Omental fat pad (tissue), 4 donors: ENCODE results near the gene GSS. TPM values are rescaled to one million over a fixed set of nuclear protein-coding genes. Genes with fewer than 3 reads are reported as not detected.

Source experiments
- ATAC-seq: fragments of 150-250 bp; one replicate; pipeline ENCODE4 v1.9.1; 2016; ENCODE audit warnings: mild to moderate bottlenecking, moderate library complexity; ENCODE audit not compliant: low FRiP score
- DNase-seq: peaks from one replicate; pipeline ENCODE4 v3.0.0-alpha.2; 2019; ENCODE audit warnings: low spot score
- total RNA-seq, 4 donors: library from RNA; depleted of rRNA; stranded (reverse); fragments of >200 nt; gene quantifications; one replicate each; pipeline ENCODE4 v1.1.0, GENCODE V29; 2016
- TF ChIP-seq, protein P1 (sequence below), 3 donors: fragments of 450-650 bp; IDR thresholded peaks; one replicate each; pipeline ENCODE4 v1.5.1; 2016 to 2017; ENCODE audit warnings: antibody characterized with exemption in 3 of 3, mild to moderate bottlenecking in 3 of 3, moderate library complexity in 2 of 3

GSS gene
- total RNA-seq, 4 donors from 2014 or later, result 32.1 to 39.6 (median 33.2) TPM

DNA sequence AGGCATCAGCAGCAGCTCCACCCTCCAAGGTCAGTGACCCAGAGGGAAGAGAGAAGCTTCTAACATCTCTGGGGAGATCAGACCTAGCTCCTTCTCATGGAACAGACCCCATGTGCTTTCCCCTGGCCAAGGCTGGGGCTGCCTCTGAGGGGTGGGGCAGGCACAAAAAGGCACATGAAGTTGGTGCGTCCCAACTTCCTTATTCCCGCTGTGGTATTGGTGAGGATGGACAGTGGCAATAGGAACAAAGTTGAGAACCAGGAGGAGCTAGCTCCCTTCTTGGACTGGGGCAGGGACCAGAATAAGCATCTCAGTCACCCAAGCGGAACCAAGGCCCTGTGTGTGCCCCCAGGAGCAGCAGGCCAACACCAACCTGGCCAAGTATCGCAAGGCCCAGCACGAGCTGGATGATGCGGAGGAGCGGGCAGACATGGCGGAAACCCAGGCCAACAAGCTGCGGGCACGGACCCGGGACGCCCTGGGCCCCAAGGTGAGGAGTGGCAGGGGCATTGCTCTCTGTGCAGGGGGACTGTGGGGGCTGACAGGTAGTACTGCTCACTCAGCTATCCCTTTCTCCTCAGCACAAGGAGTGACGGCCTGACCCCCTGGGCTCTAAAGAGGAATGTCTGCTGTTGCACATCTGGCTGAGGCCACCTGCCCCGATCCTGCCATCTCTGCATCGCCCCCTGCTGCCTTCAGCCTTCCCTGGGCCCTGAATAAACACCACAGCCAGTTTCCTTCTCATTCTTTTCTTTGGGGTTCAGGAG lies 46.2 kb upstream of the GSS start:
- TF ChIP-seq, protein P1, sequence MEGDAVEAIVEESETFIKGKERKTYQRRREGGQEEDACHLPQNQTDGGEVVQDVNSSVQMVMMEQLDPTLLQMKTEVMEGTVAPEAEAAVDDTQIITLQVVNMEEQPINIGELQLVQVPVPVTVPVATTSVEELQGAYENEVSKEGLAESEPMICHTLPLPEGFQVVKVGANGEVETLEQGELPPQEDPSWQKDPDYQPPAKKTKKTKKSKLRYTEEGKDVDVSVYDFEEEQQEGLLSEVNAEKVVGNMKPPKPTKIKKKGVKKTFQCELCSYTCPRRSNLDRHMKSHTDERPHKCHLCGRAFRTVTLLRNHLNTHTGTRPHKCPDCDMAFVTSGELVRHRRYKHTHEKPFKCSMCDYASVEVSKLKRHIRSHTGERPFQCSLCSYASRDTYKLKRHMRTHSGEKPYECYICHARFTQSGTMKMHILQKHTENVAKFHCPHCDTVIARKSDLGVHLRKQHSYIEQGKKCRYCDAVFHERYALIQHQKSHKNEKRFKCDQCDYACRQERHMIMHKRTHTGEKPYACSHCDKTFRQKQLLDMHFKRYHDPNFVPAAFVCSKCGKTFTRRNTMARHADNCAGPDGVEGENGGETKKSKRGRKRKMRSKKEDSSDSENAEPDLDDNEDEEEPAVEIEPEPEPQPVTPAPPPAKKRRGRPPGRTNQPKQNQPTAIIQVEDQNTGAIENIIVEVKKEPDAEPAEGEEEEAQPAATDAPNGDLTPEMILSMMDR (IDR thresholded peaks at IDR 0.05), result no peak
- DNase-seq (no peak), ATAC-seq (no peak)

DNA sequence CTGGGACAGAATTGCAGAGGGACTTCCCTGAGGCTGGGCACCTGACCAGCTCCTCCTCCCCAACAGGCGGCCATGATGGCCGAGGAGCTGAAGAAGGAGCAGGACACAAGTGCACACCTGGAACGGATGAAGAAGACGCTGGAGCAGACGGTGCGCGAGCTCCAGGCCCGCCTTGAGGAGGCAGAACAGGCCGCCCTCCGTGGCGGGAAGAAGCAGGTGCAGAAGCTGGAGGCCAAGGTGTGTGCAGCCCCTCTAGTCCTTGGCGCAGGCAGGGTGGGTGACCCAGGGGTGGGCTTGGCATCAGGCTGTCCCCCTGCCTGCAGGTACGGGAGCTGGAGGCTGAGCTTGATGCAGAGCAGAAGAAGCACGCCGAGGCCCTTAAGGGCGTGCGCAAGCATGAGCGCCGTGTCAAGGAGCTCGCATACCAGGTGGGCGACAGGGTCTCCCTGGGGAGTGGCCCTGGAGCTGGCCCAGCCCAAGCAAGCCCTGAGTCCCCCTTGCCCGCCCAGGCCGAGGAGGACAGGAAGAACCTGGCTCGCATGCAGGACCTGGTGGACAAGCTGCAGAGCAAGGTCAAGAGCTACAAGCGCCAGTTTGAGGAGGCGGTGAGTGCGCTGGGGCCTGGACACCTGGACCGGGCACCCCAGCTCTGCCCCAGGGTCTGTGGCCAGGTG lies 45.5 kb upstream of the GSS start:
- no peak for DNase-seq
- TF ChIP-seq, protein P1 (IDR thresholded peaks at IDR 0.05), result no peak
- ATAC-seq, result no peak

DNA sequence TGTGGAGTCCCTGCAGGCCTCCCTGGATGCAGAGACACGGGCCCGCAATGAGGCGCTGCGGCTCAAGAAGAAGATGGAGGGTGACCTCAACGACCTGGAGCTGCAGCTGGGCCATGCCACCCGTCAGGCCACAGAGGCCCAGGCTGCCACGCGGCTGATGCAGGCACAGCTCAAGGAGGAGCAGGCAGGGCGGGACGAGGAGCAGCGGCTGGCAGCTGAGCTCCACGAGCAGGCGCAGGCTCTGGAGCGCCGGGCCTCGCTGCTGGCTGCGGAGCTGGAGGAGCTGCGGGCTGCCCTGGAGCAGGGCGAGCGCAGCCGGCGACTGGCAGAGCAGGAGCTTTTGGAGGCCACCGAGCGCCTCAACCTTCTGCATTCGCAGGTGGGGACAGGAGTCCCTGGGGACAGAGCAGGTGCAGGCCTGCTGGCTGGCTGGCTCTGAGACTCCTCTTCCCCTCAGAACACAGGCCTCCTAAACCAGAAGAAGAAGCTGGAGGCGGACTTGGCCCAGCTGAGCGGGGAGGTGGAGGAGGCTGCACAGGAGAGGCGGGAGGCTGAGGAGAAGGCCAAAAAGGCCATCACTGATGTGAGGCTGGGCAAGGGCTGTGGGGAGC lies 44.8 kb upstream of the GSS start:
- ATAC-seq (no peak), DNase-seq (no peak)
- TF ChIP-seq, protein P1 (IDR thresholded peaks at IDR 0.05), result no peak

DNA sequence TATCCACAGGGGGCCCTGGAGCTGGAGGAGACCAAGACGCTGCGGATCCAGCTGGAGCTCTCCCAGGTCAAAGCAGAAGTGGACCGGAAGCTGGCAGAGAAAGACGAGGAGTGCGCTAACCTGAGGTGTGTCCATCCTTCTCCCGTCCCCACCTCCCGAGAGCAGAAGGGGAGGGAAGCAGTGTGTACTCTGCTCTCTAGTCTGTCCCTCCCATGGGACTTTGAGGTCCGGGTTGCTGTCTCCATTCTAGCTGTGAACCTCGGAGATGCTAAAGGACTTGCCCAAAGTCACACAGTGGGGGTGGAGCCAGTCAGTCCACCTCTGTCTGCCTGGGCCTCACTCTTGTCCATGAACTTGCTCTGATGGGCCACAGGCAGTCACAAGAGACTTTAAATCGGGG lies 44.2 kb upstream of the GSS start:
- DNase-seq (no peak), ATAC-seq (no peak)
- TF ChIP-seq, protein P1 (IDR thresholded peaks at IDR 0.05), result no peak

DNA sequence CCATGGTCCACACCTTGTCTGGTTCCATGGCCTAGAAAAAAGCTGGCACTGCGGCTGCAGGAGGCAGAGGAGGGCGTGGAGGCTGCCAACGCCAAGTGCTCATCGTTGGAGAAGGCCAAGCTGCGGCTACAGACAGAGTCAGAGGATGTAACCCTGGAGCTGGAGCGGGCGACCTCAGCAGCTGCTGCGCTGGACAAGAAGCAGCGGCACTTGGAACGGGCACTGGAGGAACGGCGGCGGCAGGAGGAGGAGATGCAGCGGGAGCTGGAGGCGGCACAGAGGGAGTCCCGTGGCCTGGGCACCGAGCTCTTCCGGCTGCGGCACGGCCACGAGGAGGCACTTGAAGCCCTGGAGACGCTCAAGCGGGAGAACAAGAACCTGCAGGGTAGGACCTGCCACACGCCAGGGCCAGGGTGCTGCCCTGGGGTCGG lies 43.4 kb upstream of the GSS start:
- ATAC-seq (no peak), DNase-seq (no peak)
- TF ChIP-seq, protein P1 (IDR thresholded peaks at IDR 0.05), result no peak

DNA sequence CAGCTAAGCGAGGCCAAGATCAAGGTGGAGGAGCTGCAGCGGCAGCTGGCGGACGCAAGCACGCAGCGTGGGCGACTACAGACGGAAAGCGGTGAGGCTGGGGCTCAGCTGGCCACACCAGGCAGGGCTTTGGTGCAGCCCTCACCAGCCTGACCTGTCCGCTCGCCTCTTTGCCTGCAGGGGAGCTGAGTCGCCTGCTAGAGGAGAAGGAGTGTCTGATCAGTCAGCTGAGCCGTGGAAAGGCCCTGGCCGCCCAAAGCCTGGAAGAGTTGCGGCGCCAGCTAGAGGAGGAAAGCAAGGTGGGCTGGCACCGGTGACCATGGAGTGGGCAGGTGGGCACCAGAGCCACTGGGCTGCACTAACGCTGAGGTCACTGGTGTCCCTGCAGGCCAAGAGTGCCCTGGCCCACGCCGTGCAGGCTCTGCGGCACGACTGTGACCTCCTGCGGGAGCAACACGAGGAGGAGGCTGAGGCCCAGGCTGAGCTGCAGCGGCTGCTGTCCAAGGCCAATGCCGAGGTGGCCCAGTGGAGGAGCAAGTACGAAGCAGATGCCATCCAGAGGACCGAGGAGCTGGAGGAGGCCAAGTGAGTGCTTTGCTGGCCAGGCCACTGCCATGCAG lies 42.8 kb upstream of the GSS start:
- ATAC-seq (no peak), DNase-seq (no peak)
- TF ChIP-seq, protein P1 (IDR thresholded peaks at IDR 0.05), result no peak
